Vagina (tissue), 2 donors: ENCODE measurements around the gene C7.

Experiments used
- CTCF ChIP-seq, 3 experiments: fragments of 450-650 bp in 2 of 3; fragments of 200-600 bp in 1 of 3; sonication (generic) in 1 of 3; IDR thresholded peaks; one replicate each; pipeline ENCODE4 v1.5.1; 2017 to 2019; ENCODE audit warnings: antibody characterized with exemption in 3 of 3, mild to moderate bottlenecking in 2 of 3, moderate library complexity in 2 of 3
- POLR2A ChIP-seq, 2 donors: fragments of 450-650 bp; IDR thresholded peaks; one replicate each; pipeline ENCODE4 v1.6.1; 2017; ENCODE audit warnings: antibody characterized with exemption in 2 of 2, mild to moderate bottlenecking in 2 of 2, moderate library complexity in 2 of 2

- TF ChIP-seq POLR2A (IDR thresholded peaks at IDR 0.05) (no peak), CTCF (IDR thresholded peaks at IDR 0.05) (no peak)
Observed at GRCh38 chr5:40960037-40960436, 50.7 kb downstream of the C7 start.
